ENCODE results near the gene TRIM22. TPM values are rescaled to one million over a fixed set of nuclear protein-coding genes. Genes with fewer than 3 reads are reported as not detected.

The TRIM22 gene
- polyA plus RNA-seq, 3 donors: 122 to 277 (median 132) TPM

GRCh38 chr11:5719703-5720495, 30.3 kb downstream of the TRIM22 start:
- no peak overlapping the region for H3K9ac ChIP-seq (ENCODE audit: insufficient read depth, low read length, poor library complexity, severe bottlenecking)
- TF ChIP-seq, protein P1, sequence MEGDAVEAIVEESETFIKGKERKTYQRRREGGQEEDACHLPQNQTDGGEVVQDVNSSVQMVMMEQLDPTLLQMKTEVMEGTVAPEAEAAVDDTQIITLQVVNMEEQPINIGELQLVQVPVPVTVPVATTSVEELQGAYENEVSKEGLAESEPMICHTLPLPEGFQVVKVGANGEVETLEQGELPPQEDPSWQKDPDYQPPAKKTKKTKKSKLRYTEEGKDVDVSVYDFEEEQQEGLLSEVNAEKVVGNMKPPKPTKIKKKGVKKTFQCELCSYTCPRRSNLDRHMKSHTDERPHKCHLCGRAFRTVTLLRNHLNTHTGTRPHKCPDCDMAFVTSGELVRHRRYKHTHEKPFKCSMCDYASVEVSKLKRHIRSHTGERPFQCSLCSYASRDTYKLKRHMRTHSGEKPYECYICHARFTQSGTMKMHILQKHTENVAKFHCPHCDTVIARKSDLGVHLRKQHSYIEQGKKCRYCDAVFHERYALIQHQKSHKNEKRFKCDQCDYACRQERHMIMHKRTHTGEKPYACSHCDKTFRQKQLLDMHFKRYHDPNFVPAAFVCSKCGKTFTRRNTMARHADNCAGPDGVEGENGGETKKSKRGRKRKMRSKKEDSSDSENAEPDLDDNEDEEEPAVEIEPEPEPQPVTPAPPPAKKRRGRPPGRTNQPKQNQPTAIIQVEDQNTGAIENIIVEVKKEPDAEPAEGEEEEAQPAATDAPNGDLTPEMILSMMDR (IDR thresholded peaks at IDR 0.05): no peak
- no peaks in the 10 kb centered on the region for H4K20me1 ChIP-seq (ENCODE audit: insufficient read depth, low read length)
- H3K27me3 ChIP-seq (ENCODE audit: control insufficient read depth in 2 of 2, insufficient read depth in 2 of 2, low read length in 2 of 2): no peaks in the 10 kb centered on the region
- H3K36me3 ChIP-seq (replicated peaks in 1 of 2; ENCODE audit: control insufficient read depth in 1 of 2, insufficient read depth in 2 of 2, low read length in 2 of 2): no peaks in the 10 kb centered on the region
- Mint-ChIP-seq H3K27me3 (ENCODE audit: low read depth in 3 of 3) (peaks cover 2 to 4% (median 2%) of the 10 kb centered on the region in 3 donors), H3K36me3 (peaks cover 0 to 5% of the 10 kb centered on the region in 2 donors), H3K9me3 (peaks cover 2 to 15% (median 8%) of the 10 kb centered on the region in 7 donors), H3K4me3 (no peak overlapping the region), H3K4me1 (no peaks in the 10 kb centered on the region), H3K27ac (peak overlapping the region in 1 of 7 donors; percentile 14)
- intact Hi-C loops (cut with micrococcal nuclease): no loop called here
- no peak overlapping the region for H3K4me2 ChIP-seq (replicated peaks; ENCODE audit: extremely low read depth, low read length, poor library complexity, severe bottlenecking)
- H3K79me2 ChIP-seq (ENCODE audit: insufficient read depth, low read length): no peaks in the 10 kb centered on the region
- no peaks in the 10 kb centered on the region for H3K9me3 ChIP-seq (replicated peaks in 1 of 2; ENCODE audit: control insufficient read depth in 1 of 2, insufficient read depth in 1 of 2, low read length in 2 of 2)
- no CpG with 5 or more reads among the region's 3 CpGs for WGBS (ENCODE audit: insufficient coverage)
- H2AFZ ChIP-seq (ENCODE audit: insufficient read depth, low read depth, low read length, poor library complexity, severe bottlenecking): no peak overlapping the region
- H3K4me1 ChIP-seq (ENCODE audit: control insufficient read depth in 1 of 2, insufficient read depth in 2 of 2, low read length in 2 of 2): no peaks in the 10 kb centered on the region
- H3K4me3 ChIP-seq (replicated peaks in 1 of 3; ENCODE audit: low read depth in 2 of 3, low read length in 3 of 3): no peak overlapping the region
- no peak for DNase-seq
- no peak overlapping the region for H3K27ac ChIP-seq (ENCODE audit: low read depth in 1 of 2, low read length in 2 of 2)

DNA sequence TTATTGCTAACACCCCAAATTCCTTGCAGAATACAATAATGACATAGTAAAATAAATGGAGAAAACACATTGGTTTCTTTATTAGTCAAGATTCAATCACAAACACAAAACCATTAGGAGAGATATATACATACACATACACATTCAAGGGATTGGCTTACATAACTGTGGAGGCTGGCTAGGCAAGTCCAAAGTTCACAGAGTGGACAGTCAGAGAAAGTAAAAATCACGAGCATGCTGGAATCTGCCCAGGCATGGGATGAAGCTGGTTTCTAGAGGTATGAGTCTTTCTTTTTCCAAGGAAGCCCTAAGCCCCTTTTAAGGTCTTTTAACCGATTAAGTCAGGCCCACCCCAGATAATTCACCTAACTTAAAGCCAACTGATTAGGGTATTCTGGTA, 33.0 kb downstream of the TRIM22 start:
- Mint-ChIP-seq H3K27me3 (ENCODE audit: low read depth in 3 of 3) (peaks cover 2 to 4% (median 2%) of the 10 kb centered on the region in 3 donors), H3K27ac (no peak overlapping the region), H3K9me3 (peaks cover 0 to 7% (median 4%) of the 10 kb centered on the region in 7 donors), H3K36me3 (peaks cover 0 to 5% of the 10 kb centered on the region in 2 donors), H3K4me1 (no peaks in the 10 kb centered on the region), H3K4me3 (no peak overlapping the region)
- Histone ChIP-seq H3K4me1 (ENCODE audit: control insufficient read depth in 1 of 2, insufficient read depth in 2 of 2, low read length in 2 of 2) (no peaks in the 10 kb centered on the region), H3K27ac (ENCODE audit: low read depth in 1 of 2, low read length in 2 of 2) (no peak overlapping the region), H3K79me2 (ENCODE audit: insufficient read depth, low read length) (no peaks in the 10 kb centered on the region), H3K9ac (ENCODE audit: insufficient read depth, low read length, poor library complexity, severe bottlenecking) (no peak overlapping the region), H3K4me3 (replicated peaks in 1 of 3; ENCODE audit: low read depth in 2 of 3, low read length in 3 of 3) (no peak overlapping the region), H3K9me3 (replicated peaks in 1 of 2; ENCODE audit: control insufficient read depth in 1 of 2, insufficient read depth in 1 of 2, low read length in 2 of 2) (no peaks in the 10 kb centered on the region), H3K36me3 (replicated peaks in 1 of 2; ENCODE audit: control insufficient read depth in 1 of 2, insufficient read depth in 2 of 2, low read length in 2 of 2) (no peaks in the 10 kb centered on the region), H4K20me1 (ENCODE audit: insufficient read depth, low read length) (no peaks in the 10 kb centered on the region), H2AFZ (ENCODE audit: insufficient read depth, low read depth, low read length, poor library complexity, severe bottlenecking) (no peak overlapping the region), H3K4me2 (replicated peaks; ENCODE audit: extremely low read depth, low read length, poor library complexity, severe bottlenecking) (no peak overlapping the region), H3K27me3 (ENCODE audit: control insufficient read depth in 2 of 2, insufficient read depth in 2 of 2, low read length in 2 of 2) (no peaks in the 10 kb centered on the region)
- 100% methylated on average over 1 of the region's 2 CpGs for WGBS (ENCODE audit: insufficient coverage)
- TF ChIP-seq, protein P1 (IDR thresholded peaks at IDR 0.05): no peak
- intact Hi-C loops (cut with micrococcal nuclease): no loop called here
- no peak for DNase-seq
